B cell (primary cell): ENCODE data around the gene ATIC. TPM values are rescaled to one million over a fixed set of nuclear protein-coding genes. Genes with fewer than 3 reads are reported as not detected.

Experiments
- ATAC-seq: fragments of 200-7000 bp; cut with Tn5 transposase; one replicate; pipeline ENCODE4 v1.10.0; 2021; ENCODE audit warnings: low read depth, mild to moderate bottlenecking, moderate number of reproducible peaks, moderate library complexity
- CTCF ChIA-PET: fragments of 350-600 bp; sonication (Branson Sonifier 250); formaldehyde crosslinking; loops from one replicate; lab custom pipeline; 2021; ENCODE audit warnings: antibody characterized with exemption, inconsistent platforms; lab: Charles Lee
- POLR2A ChIA-PET: fragments of 350-600 bp; sonication (Branson Sonifier 250); formaldehyde crosslinking; loops from one replicate; lab custom pipeline; 2021; ENCODE audit warnings: antibody characterized with exemption; lab: Charles Lee
- DNase-seq: peaks from one replicate; pipeline ENCODE4 v3.0.0; 2013
- H2AFZ ChIP-seq: 2 replicates; pipeline ENCODE4 v1.6.1; 2012; ENCODE audit warnings: mild to moderate bottlenecking, low read depth, low read length; ENCODE audit not compliant: insufficient read depth, poor library complexity, severe bottlenecking
- H3K27ac ChIP-seq, 2 donors: 1 replicate in 1 of 2; 2 replicates in 1 of 2; pipeline ENCODE4 v1.5.1; 2012 to 2013; ENCODE audit warnings: low read length in 2 of 2, mild to moderate bottlenecking in 2 of 2, moderate library complexity in 1 of 2
- H3K27me3 ChIP-seq, 4 experiments: fragments of 200-600 bp in 1 of 4; sonication (generic) in 1 of 4; replicated peaks in 1 of 4; 1 replicate in 2 of 4; 2 replicates in 2 of 4; pipeline versions ENCODE4 v1.6.1 to v1.7.0; 2013 to 2016; ENCODE audit warnings: low read length in 3 of 4, mild to moderate bottlenecking in 2 of 4, mixed read lengths in 1 of 4, moderate library complexity in 1 of 4; ENCODE audit not compliant: insufficient read depth in 4 of 4, control insufficient read depth in 3 of 4; ENCODE audit errors: control extremely low read depth in 1 of 4
- H3K36me3 ChIP-seq, 2 experiments: replicated peaks in 1 of 2; 1 replicate in 1 of 2; 2 replicates in 1 of 2; pipeline versions ENCODE4 v1.6.1 to v1.7.1; 2013; ENCODE audit warnings: low read length in 1 of 2; ENCODE audit not compliant: insufficient read depth in 2 of 2, control insufficient read depth in 1 of 2; ENCODE audit errors: control extremely low read depth in 1 of 2, extremely low read depth in 1 of 2
- H3K4me1 ChIP-seq, 2 donors: fragments of 200-600 bp in 1 of 2; sonication (generic) in 1 of 2; 1 replicate in 1 of 2; 2 replicates in 1 of 2; pipeline versions ENCODE4 v1.5.1 to v1.6.1; 2013 to 2017; ENCODE audit warnings: low read length in 2 of 2; ENCODE audit not compliant: control insufficient read depth in 2 of 2, insufficient read depth in 2 of 2
- H3K4me2 ChIP-seq: replicated peaks from 2 replicates; pipeline ENCODE3; 2012; ENCODE audit warnings: mild to moderate bottlenecking, low read depth, low read length; ENCODE audit not compliant: poor library complexity, severe bottlenecking
- H3K4me3 ChIP-seq, 5 experiments: fragments of 200-600 bp in 1 of 5; sonication (generic) in 1 of 5; 1 replicate in 3 of 5; 2 replicates in 2 of 5; pipeline versions ENCODE4 v1.5.1 to v1.7.0; 2011 to 2016; ENCODE audit warnings: low read length in 4 of 5, mild to moderate bottlenecking in 4 of 5, low read depth in 2 of 5, control low read depth in 1 of 5, moderate library complexity in 1 of 5; ENCODE audit not compliant: insufficient read depth in 1 of 5; ENCODE audit errors: control extremely low read depth in 1 of 5, extremely low read depth in 1 of 5
- H3K79me2 ChIP-seq: fragments of 200-600 bp; sonication (generic); one replicate; pipeline ENCODE4 v1.6.0; 2016; ENCODE audit warnings: low read length; ENCODE audit not compliant: control insufficient read depth, insufficient read depth
- H3K9ac ChIP-seq: fragments of 200-600 bp; sonication (generic); 2 replicates; pipeline ENCODE4 v1.6.1; 2017; ENCODE audit warnings: mild to moderate bottlenecking, low read length, moderate library complexity
- H3K9me3 ChIP-seq, 3 donors: one replicate each; pipeline versions ENCODE4 v1.6.1 to v1.7.1; 2013; ENCODE audit warnings: low read length in 2 of 3; ENCODE audit not compliant: control insufficient read depth in 2 of 3, insufficient read depth in 1 of 3; ENCODE audit errors: control extremely low read depth in 1 of 3
- H4K20me1 ChIP-seq: 2 replicates; pipeline ENCODE4 v1.6.0; 2012; ENCODE audit warnings: mild to moderate bottlenecking, low read length; ENCODE audit not compliant: insufficient read depth, control insufficient read depth, poor library complexity, severe bottlenecking
- H3K27ac Mint-ChIP-seq: one replicate; pipeline ENCODE4 v1.8.0; 2021; ENCODE audit warnings: mixed read lengths
- H3K27me3 Mint-ChIP-seq: one replicate; pipeline ENCODE4 v1.8.0; 2021; ENCODE audit warnings: mixed read lengths
- H3K4me1 Mint-ChIP-seq: one replicate; pipeline ENCODE4 v1.8.0; 2021; ENCODE audit warnings: mixed read lengths
- H3K4me3 Mint-ChIP-seq: one replicate; pipeline ENCODE4 v1.8.0; 2021; ENCODE audit warnings: mixed read lengths
- H3K9me3 Mint-ChIP-seq: one replicate; pipeline ENCODE4 v1.8.0; 2022; ENCODE audit warnings: mixed read lengths; ENCODE audit not compliant: insufficient read depth
- CTCF ChIP-seq: fragments of 200-600 bp; IDR thresholded peaks from one replicate; pipeline ENCODE4 v1.8.0; 2022; ENCODE audit warnings: antibody characterized with exemption, mild to moderate bottlenecking
- EZH2 ChIP-seq: IDR thresholded peaks from 2 replicates; pipeline ENCODE4 v1.6.1; 2012; ENCODE audit warnings: borderline replicate concordance, low read depth, mild to moderate bottlenecking, moderate library complexity, low read length; ENCODE audit not compliant: insufficient read depth, poor library complexity, severe bottlenecking
- WGBS: methylation state at CpG from one replicate; pipeline ENCODE4 v1.1.5; 2013; ENCODE audit warnings: missing lambda C conversion rate; ENCODE audit not compliant: insufficient coverage; 5-methylcytosine and 5-hydroxymethylcytosine counted together
- intact Hi-C: fragments of 100-400 bp; cut with micrococcal nuclease; formaldehyde crosslinking; loops from one replicate; pipeline ENCODE4 v1.10.0; 2022
- polyA plus RNA-seq: library from polyadenylated mRNA; depleted of rRNA; stranded (reverse); fragments of >200 nt; gene quantifications from 2 replicates; pipeline ENCODE4 v1.2.3, GENCODE V29; 2012
- total RNA-seq, 2 donors: library from RNA; stranded (reverse); fragments of 120-200 nt in 1 of 2; gene quantifications; 1 replicate in 1 of 2; 2 replicates in 1 of 2; pipeline versions ENCODE4 v1.2.3 to v1.2.4, GENCODE V29; 2013 to 2022

The ATIC gene
- total and polyA plus RNA-seq, 2 donors (not counting 1 experiment from before 2014, with no cell fraction given): 55.4 to 80.4 TPM

GRCh38 chr2:215391531-215391930, 79.7 kb downstream of the ATIC start:
- H3K4me2 ChIP-seq: no peak overlapping the region
- H3K9me3 ChIP-seq: no peaks in the 10 kb centered on the region
- H3K9ac ChIP-seq: no peak overlapping the region
- no peak overlapping the region for H3K4me3 ChIP-seq
- Mint-ChIP-seq H3K4me3 (no peak overlapping the region), H3K4me1 (peaks cover 8% of the 10 kb centered on the region), H3K9me3 (peaks cover 3% of the 10 kb centered on the region), H3K27me3 (no peaks in the 10 kb centered on the region), H3K27ac (no peak overlapping the region)
- no peak overlapping the region for H3K27ac ChIP-seq
- no peaks in the 10 kb centered on the region for H4K20me1 ChIP-seq
- WGBS: 69% methylated on average over 3 of the region's 5 CpGs
- ChIA-PET CTCF (no interaction called here), POLR2A (no interaction called here)
- TF ChIP-seq CTCF (no peak), EZH2 (no peak)
- intact Hi-C loops: no loop called here
- no peak for ATAC-seq
- H3K4me1 ChIP-seq: no peaks in the 10 kb centered on the region
- no peaks in the 10 kb centered on the region for H3K79me2 ChIP-seq
- H3K36me3 ChIP-seq: no peaks in the 10 kb centered on the region
- no peak overlapping the region for H2AFZ ChIP-seq
- H3K27me3 ChIP-seq: no peaks in the 10 kb centered on the region
- DNase-seq: no peak

- Histone ChIP-seq H3K9me3 (no peaks in the 10 kb centered on the region), H3K4me2 (no peak overlapping the region), H3K36me3 (no peaks in the 10 kb centered on the region), H4K20me1 (no peaks in the 10 kb centered on the region), H3K27me3 (no peaks in the 10 kb centered on the region), H3K4me1 (no peaks in the 10 kb centered on the region), H3K4me3 (no peak overlapping the region), H3K27ac (no peak overlapping the region), H3K79me2 (no peaks in the 10 kb centered on the region), H2AFZ (no peak overlapping the region), H3K9ac (no peak overlapping the region)
- ChIA-PET CTCF (no interaction called here), POLR2A (no interaction called here)
- DNase-seq (no peak), ATAC-seq (no peak)
- Mint-ChIP-seq H3K9me3 (peaks cover 3% of the 10 kb centered on the region), H3K4me1 (peaks cover 8% of the 10 kb centered on the region), H3K27me3 (no peaks in the 10 kb centered on the region), H3K4me3 (no peak overlapping the region), H3K27ac (no peak overlapping the region)
- intact Hi-C loops: no loop called here
- TF ChIP-seq CTCF: no peak
- TF ChIP-seq EZH2: no peak
These were observed 80.3 kb downstream of the ATIC start for GRCh38 chr2:215392164-215392563.
